Measurements from ENCODE around the gene KLHL29.

KLHL29 gene

DNA sequence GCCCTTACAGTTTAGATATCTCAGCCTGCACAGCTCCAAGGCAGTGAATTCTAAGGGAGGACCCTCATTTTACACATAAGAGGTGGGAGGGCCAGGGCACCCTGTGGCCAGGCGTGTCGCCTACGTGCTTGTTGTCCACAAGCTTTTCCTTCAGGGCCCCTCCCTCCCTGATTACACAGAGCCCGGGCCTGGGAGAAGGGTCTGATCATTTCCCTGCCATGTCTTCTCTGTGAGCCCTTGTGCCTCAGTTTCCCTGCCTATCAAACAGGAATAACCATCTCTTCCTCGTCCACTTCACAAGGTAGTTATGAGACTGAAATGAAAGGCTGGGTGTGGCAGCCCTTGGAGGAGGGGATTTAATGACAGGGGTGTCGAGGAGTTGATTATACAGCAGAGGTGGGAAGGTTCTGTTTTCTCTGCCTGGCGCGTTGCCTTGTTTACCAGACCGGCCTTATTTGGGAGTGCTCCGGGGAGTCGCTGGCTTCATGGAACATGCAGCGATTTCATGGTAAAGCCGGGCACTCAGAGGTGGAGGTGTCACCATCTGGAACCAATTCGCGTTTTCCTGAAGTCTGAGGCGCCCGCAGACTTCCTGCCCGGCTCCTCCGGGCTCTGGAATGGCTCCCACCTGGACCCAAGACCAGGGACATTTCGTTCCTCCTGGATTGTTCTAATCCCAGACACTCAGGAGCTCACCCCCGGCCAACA is 208.9 kb downstream of the KLHL29 start:
- TF ChIP-seq FOXP2 (optimal IDR thresholded peaks at IDR 0.05; ENCODE audit: borderline replicate concordance, extremely low read depth, extremely low read length, insufficient read depth) = no peak
- no peak for TF ChIP-seq POLR2AphosphoS5 (IDR thresholded peaks at IDR 0.05; ENCODE audit: low read depth, low read length)
- no peak for TF ChIP-seq TAF1 (IDR thresholded peaks at IDR 0.05; ENCODE audit: borderline replicate concordance, insufficient read depth, low read length)
- TF ChIP-seq, protein P1, sequence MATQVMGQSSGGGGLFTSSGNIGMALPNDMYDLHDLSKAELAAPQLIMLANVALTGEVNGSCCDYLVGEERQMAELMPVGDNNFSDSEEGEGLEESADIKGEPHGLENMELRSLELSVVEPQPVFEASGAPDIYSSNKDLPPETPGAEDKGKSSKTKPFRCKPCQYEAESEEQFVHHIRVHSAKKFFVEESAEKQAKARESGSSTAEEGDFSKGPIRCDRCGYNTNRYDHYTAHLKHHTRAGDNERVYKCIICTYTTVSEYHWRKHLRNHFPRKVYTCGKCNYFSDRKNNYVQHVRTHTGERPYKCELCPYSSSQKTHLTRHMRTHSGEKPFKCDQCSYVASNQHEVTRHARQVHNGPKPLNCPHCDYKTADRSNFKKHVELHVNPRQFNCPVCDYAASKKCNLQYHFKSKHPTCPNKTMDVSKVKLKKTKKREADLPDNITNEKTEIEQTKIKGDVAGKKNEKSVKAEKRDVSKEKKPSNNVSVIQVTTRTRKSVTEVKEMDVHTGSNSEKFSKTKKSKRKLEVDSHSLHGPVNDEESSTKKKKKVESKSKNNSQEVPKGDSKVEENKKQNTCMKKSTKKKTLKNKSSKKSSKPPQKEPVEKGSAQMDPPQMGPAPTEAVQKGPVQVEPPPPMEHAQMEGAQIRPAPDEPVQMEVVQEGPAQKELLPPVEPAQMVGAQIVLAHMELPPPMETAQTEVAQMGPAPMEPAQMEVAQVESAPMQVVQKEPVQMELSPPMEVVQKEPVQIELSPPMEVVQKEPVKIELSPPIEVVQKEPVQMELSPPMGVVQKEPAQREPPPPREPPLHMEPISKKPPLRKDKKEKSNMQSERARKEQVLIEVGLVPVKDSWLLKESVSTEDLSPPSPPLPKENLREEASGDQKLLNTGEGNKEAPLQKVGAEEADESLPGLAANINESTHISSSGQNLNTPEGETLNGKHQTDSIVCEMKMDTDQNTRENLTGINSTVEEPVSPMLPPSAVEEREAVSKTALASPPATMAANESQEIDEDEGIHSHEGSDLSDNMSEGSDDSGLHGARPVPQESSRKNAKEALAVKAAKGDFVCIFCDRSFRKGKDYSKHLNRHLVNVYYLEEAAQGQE (IDR thresholded peaks at IDR 0.05; ENCODE audit: insufficient read depth in 1 of 2, low read depth in 2 of 2, low read length in 2 of 2) = no peak
- TF ChIP-seq SIN3A (IDR thresholded peaks at IDR 0.05; ENCODE audit: borderline replicate concordance, insufficient read depth, low read length) = no peak

DNA sequence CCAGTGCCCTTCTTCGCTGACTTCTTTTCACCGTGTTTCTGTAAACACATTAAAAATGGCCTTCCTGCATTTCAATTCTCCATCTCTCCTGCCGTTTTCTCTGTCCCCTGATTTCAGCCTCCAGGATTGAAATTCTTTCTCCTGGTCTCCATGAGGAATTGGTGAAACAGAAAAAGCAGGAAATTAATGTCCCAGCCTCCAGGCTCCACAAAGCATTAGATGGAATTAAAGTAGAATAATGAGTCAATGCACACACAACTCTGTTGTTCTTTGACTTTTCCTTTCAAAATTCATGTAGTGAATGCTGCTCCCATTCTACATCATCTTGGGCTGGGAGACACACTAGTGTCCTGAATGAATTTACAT is 209.5 kb downstream of the KLHL29 start:
- TF ChIP-seq TAF1 (IDR thresholded peaks at IDR 0.05; ENCODE audit: borderline replicate concordance, insufficient read depth, low read length) (no peak), SIN3A (IDR thresholded peaks at IDR 0.05; ENCODE audit: borderline replicate concordance, insufficient read depth, low read length) (no peak), POLR2AphosphoS5 (IDR thresholded peaks at IDR 0.05; ENCODE audit: low read depth, low read length) (no peak), FOXP2 (optimal IDR thresholded peaks at IDR 0.05; ENCODE audit: borderline replicate concordance, extremely low read depth, extremely low read length, insufficient read depth) (no peak)
- TF ChIP-seq, protein P1 (IDR thresholded peaks at IDR 0.05; ENCODE audit: insufficient read depth in 1 of 2, low read depth in 2 of 2, low read length in 2 of 2) = no peak

DNA sequence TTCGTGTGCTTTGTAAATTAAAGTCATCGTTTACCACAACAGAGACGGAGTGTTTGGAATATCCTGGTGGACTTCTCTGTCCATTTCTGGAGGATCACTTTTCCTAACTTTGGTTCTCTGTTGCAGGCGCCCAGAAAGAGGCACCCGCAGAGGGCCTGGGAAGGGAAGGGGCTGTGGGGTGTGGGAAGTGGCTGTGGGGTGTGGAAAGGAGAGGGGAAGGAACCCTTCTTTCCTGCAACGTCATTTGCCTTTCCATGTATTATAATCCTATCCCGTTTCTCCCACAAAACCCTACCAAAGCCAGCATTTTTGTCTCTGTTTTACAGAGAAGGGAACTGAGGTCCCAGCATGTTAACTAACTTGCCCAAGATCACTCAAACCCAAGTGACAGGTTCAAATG is 210.0 kb downstream of the KLHL29 start:
- no peak for TF ChIP-seq TAF1 (IDR thresholded peaks at IDR 0.05; ENCODE audit: borderline replicate concordance, insufficient read depth, low read length)

DNA sequence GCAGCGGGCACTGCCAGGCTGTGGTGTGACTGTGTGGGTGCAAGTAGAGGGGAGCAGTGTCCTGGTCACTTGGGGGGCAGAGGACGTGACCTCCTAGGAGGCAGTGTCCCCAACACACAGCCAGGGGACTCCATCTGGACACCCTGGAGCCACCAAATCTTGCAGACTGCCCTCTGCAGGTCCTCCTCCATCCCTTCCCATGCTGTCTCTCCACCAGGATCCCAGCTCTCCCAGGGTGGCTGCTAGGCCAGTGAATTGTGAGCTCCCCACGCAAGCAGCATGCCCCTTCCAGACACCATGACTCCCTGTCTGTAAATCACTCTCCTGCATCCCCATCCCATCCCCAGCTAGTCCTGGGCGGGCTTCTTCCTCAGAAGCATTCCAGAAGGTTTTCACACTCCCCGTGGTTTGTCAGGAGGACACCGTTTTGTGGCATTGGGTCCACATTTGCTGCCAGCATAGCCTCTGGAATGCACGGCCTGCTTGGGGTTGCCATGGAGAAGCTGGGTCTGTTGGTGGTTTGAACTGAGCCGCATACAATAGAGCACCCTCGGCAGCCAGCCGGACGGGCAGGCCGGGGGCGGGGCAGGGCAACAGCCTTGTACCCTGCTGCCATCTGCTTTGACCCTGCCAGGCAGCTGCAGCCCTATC is 210.7 kb downstream of the KLHL29 start:
- TF ChIP-seq TAF1 (IDR thresholded peaks at IDR 0.05; ENCODE audit: borderline replicate concordance, insufficient read depth, low read length) (no peak), FOXP2 (optimal IDR thresholded peaks at IDR 0.05; ENCODE audit: borderline replicate concordance, extremely low read depth, extremely low read length, insufficient read depth) (no peak), SIN3A (IDR thresholded peaks at IDR 0.05; ENCODE audit: borderline replicate concordance, insufficient read depth, low read length) (no peak), POLR2AphosphoS5 (IDR thresholded peaks at IDR 0.05; ENCODE audit: low read depth, low read length) (no peak)
- TF ChIP-seq, protein P1 (IDR thresholded peaks at IDR 0.05; ENCODE audit: insufficient read depth in 1 of 2, low read depth in 2 of 2, low read length in 2 of 2) = no peak

DNA sequence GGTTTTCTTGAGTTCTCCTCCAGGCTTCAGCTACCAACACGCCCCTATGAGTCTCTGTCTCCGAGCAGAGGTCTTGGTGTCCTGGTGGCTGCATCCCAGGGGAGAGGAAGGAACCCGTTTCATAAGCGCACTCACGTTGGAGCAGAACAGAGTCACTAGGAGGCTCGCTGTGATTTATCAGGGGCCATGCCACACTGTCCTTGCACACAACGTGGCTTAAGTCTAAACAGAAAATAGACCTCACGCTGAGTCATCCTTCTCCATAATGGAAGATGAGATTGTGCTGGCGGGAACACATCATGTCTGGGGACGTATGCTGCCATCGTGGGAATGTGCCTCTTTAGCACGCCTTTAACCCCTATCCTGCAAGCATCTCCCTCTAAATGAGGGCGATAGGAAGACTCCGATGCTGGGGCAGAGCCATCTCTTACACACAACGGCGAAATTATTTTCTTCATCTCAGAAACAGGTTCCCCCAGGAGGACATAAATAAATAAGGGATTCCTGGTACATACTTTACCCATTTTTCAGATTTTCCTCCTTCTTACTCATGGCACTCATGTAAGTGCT is 211.4 kb downstream of the KLHL29 start:
- TF ChIP-seq FOXP2 (optimal IDR thresholded peaks at IDR 0.05; ENCODE audit: borderline replicate concordance, extremely low read depth, extremely low read length, insufficient read depth) (no peak), POLR2AphosphoS5 (IDR thresholded peaks at IDR 0.05; ENCODE audit: low read depth, low read length) (no peak), TAF1 (IDR thresholded peaks at IDR 0.05; ENCODE audit: borderline replicate concordance, insufficient read depth, low read length) (no peak), SIN3A (IDR thresholded peaks at IDR 0.05; ENCODE audit: borderline replicate concordance, insufficient read depth, low read length) (no peak)
- TF ChIP-seq, protein P1 (IDR thresholded peaks at IDR 0.05; ENCODE audit: insufficient read depth in 1 of 2, low read depth in 2 of 2, low read length in 2 of 2) = no peak
